Measurements from ENCODE around the gene PTDSS2.
"Not testable (repeated sequence)": the region's sequence is repeated elsewhere in the genome, so short reads cannot be mapped to it uniquely, and the experiment has no call there.

PTDSS2 gene

GRCh38 chr11:506995-507726 is 57.1 kb downstream of the PTDSS2 start, which contains the start of gene RNH1:
Gene RNH1, minus strand, starts transcription at chr11:507242. Its CDS starts 5,080 bp downstream, at chr11:502162.
- peak; percentile 100 for DNase-seq (ENCODE audit: low spot score)

GRCh38 chr11:507727-508515 is 57.8 kb downstream of the PTDSS2 start:
- no peak for DNase-seq (ENCODE audit: low spot score)

- DNase-seq (ENCODE audit: low spot score): no peak
Observed at GRCh38 chr11:508956-509355, 58.9 kb downstream of the PTDSS2 start.

GRCh38 chr11:512761-513595 is 62.9 kb downstream of the PTDSS2 start:
- no peak for DNase-seq (ENCODE audit: low spot score)

GRCh38 chr11:514606-515005 is 64.5 kb downstream of the PTDSS2 start:
- no peak for DNase-seq (ENCODE audit: low spot score)

GRCh38 chr11:515131-515530 is 65.1 kb downstream of the PTDSS2 start:
- DNase-seq (ENCODE audit: low spot score): no peak

- DNase-seq (ENCODE audit: low spot score): no peak
Observed at GRCh38 chr11:516400-516799, 66.3 kb downstream of the PTDSS2 start.

GRCh38 chr11:516918-517685 is 67.0 kb downstream of the PTDSS2 start:
- DNase-seq (ENCODE audit: low spot score): not testable (repeated sequence)

GRCh38 chr11:518463-519202 is 68.6 kb downstream of the PTDSS2 start:
- peak; percentile 89 for DNase-seq (ENCODE audit: low spot score)

GRCh38 chr11:520428-521176 is 70.5 kb downstream of the PTDSS2 start:
- no peak for DNase-seq (ENCODE audit: low spot score)

- no peak for DNase-seq (ENCODE audit: low spot score)
Observed at GRCh38 chr11:521177-521688, 71.2 kb downstream of the PTDSS2 start.

GRCh38 chr11:526192-526591 is 76.1 kb downstream of the PTDSS2 start:
- DNase-seq (ENCODE audit: low spot score): no peak

GRCh38 chr11:528166-528814 is 78.2 kb downstream of the PTDSS2 start:
- no peak for DNase-seq (ENCODE audit: low spot score)

GRCh38 chr11:528815-529727 is 79.0 kb downstream of the PTDSS2 start:
- DNase-seq (ENCODE audit: low spot score): no peak

- no peak for DNase-seq (ENCODE audit: low spot score)
Observed at GRCh38 chr11:529728-530411, 79.8 kb downstream of the PTDSS2 start.

GRCh38 chr11:530960-531831 is 81.1 kb downstream of the PTDSS2 start:
- DNase-seq (ENCODE audit: low spot score): no peak
